DND-41 (cell line): Measurements from ENCODE around the gene EXOSC10.
"Not testable (repeated sequence)": the region's sequence is repeated elsewhere in the genome, so short reads cannot be mapped to it uniquely, and the experiment has no call there.

Experiments used
- ATAC-seq: fragments of 200-7000 bp; cut with Tn5 transposase; 3 replicates; pipeline ENCODE4 v1.9.1; 2021; ENCODE audit warnings: low read depth; ENCODE audit not compliant: insufficient read depth
- DNase-seq: peaks from one replicate; pipeline ENCODE4 v3.0.0-alpha.2; 2020
- H2AFZ ChIP-seq: 2 replicates; pipeline ENCODE4 v1.6.0; 2012; ENCODE audit warnings: low read depth, low read length
- H3K27ac ChIP-seq: 2 replicates; pipeline ENCODE4 v1.5.1; 2012; ENCODE audit warnings: low read length, inconsistent platforms
- H3K27me3 ChIP-seq: fragments of 200-600 bp; sonication (generic); 2 replicates; pipeline ENCODE4 v1.6.0; 2012; ENCODE audit warnings: low read length, mild to moderate bottlenecking, inconsistent platforms; ENCODE audit not compliant: insufficient read depth, poor library complexity
- H3K36me3 ChIP-seq: 2 replicates; pipeline ENCODE4 v1.5.1; 2012; ENCODE audit warnings: low read length, inconsistent platforms; ENCODE audit not compliant: insufficient read depth
- H3K4me1 ChIP-seq: 2 replicates; pipeline ENCODE4 v1.5.1; 2012; ENCODE audit warnings: mild to moderate bottlenecking, low read length; ENCODE audit not compliant: insufficient read depth
- H3K4me2 ChIP-seq: 2 replicates; pipeline ENCODE4 v1.6.0; 2012; ENCODE audit warnings: mild to moderate bottlenecking, moderate library complexity, low read length, inconsistent platforms; ENCODE audit not compliant: insufficient read depth
- H3K4me3 ChIP-seq, 2 experiments: fragments of 200-600 bp in 1 of 2; shearing (Covaris generic) in 1 of 2; 2 replicates each; pipeline ENCODE4 v1.5.1; 2012 to 2016; ENCODE audit warnings: inconsistent platforms in 2 of 2, low read length in 2 of 2, mild to moderate bottlenecking in 2 of 2, low read depth in 1 of 2, moderate library complexity in 1 of 2
- H3K79me2 ChIP-seq: 2 replicates; pipeline ENCODE4 v1.6.0; 2012; ENCODE audit warnings: low read length, inconsistent platforms; ENCODE audit not compliant: insufficient read depth
- H3K9ac ChIP-seq: 2 replicates; pipeline ENCODE4 v1.6.0; 2012; ENCODE audit warnings: low read depth, mild to moderate bottlenecking, inconsistent platforms, low read length, moderate library complexity
- H3K9me3 ChIP-seq: 2 replicates; pipeline ENCODE4 v1.5.1; 2012; ENCODE audit warnings: low read length, moderate library complexity, mild to moderate bottlenecking, inconsistent platforms; ENCODE audit not compliant: insufficient read depth, severe bottlenecking
- H4K20me1 ChIP-seq: 2 replicates; pipeline ENCODE4 v1.6.0; 2012; ENCODE audit warnings: low read length; ENCODE audit not compliant: insufficient read depth
- CTCF ChIP-seq: IDR thresholded peaks from 2 replicates; pipeline ENCODE4 v1.5.1; 2012; ENCODE audit warnings: borderline replicate concordance, low read length, moderate library complexity, mild to moderate bottlenecking; ENCODE audit not compliant: poor library complexity, severe bottlenecking; ENCODE audit errors: extremely low read depth
- EZH2 ChIP-seq: IDR thresholded peaks from 3 replicates; pipeline ENCODE4 v1.6.1; 2012; ENCODE audit warnings: borderline replicate concordance, low read depth, mild to moderate bottlenecking, moderate library complexity, low read length, inconsistent platforms; ENCODE audit not compliant: severe bottlenecking

The EXOSC10 gene

GRCh38 chr1:11039351-11040104 lies 60.1 kb downstream of the EXOSC10 start:
- Histone ChIP-seq H3K4me1 (peaks cover 7% of the 10 kb centered on the region), H3K27ac (no peak overlapping the region), H3K9ac (no peak overlapping the region), H3K79me2 (no peaks in the 10 kb centered on the region), H4K20me1 (no peaks in the 10 kb centered on the region), H3K4me2 (no peak overlapping the region), H3K36me3 (no peaks in the 10 kb centered on the region), H3K4me3 (no peak overlapping the region), H2AFZ (no peak overlapping the region), H3K9me3 (no peaks in the 10 kb centered on the region), H3K27me3 (no peaks in the 10 kb centered on the region)
- DNase-seq (no peak), ATAC-seq (no peak)
- no peak for TF ChIP-seq CTCF
- TF ChIP-seq EZH2, result no peak

DNA sequence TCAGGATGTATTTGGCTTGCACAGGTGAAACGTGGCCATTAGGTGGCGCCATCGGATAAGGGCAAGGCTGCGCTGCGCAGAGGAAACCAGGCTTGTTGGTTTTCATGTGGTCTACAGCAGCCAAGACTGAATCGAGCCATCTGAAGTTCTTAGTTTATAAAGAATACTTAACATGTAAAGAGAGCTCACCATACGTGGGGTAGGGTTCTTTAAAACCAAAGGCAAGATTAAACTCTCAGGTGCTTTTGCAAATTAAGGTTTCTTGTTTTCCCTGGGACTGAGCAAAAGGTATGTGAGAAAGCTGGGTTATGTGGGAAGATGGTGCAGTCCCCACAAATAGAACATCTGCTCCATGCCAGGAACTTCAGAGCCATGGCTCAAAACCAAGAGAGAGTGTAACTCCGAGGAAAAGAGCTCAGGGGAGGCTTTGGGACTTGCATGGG lies 61.9 kb downstream of the EXOSC10 start:
- Histone ChIP-seq H2AFZ (no peak overlapping the region), H4K20me1 (no peaks in the 10 kb centered on the region), H3K9ac (no peak overlapping the region), H3K36me3 (no peaks in the 10 kb centered on the region), H3K4me1 (peaks cover 7% of the 10 kb centered on the region), H3K79me2 (no peaks in the 10 kb centered on the region), H3K4me2 (no peak overlapping the region), H3K9me3 (no peaks in the 10 kb centered on the region), H3K27ac (no peak overlapping the region), H3K27me3 (no peaks in the 10 kb centered on the region), H3K4me3 (no peak overlapping the region)
- DNase-seq (peak; percentile 87), ATAC-seq (peak; percentile 100)
- no peak for TF ChIP-seq EZH2
- TF ChIP-seq CTCF, result peak; percentile 99

DNA sequence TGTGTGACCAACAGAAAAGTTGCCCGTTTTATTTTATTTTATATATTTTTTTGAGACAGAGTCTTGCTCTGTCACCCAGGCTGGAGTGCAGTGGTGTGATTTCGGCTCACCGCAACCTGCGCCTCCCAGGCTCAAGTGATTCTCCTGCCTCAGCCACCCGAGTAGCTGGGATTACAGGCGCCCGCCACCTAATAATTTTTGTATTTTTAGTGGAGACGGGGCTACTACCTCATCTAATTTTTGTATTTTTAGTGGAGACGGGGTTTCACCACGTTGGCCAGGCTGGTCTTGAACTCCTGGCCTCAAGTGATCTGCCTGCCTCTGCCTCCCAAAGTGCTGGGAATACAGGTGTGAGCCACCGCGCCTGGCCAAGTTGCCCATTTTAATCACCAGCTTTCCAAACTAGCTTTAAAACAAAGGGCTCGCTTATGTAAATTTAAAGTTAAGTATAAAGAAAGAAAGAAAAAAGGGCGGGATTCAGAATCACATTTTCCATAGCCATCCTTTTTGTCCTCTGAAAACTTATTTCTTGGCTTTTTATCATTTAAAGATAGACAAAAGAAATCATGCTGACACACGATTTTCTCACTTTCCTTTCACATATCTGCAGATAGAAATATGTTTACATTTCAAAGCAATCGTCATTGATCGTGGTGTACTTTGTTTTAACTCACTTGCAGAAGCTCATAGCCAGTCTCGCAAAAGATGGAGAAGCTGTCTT lies 62.5 kb downstream of the EXOSC10 start:
- H3K27ac ChIP-seq, ATAC-seq, H3K9ac ChIP-seq, H4K20me1 ChIP-seq, H3K36me3 ChIP-seq, H3K79me2 ChIP-seq, H3K9me3 ChIP-seq, H3K4me1 ChIP-seq, DNase-seq, H2AFZ ChIP-seq, H3K27me3 ChIP-seq, H3K4me2 ChIP-seq, H3K4me3 ChIP-seq: not testable (repeated sequence)

DNA sequence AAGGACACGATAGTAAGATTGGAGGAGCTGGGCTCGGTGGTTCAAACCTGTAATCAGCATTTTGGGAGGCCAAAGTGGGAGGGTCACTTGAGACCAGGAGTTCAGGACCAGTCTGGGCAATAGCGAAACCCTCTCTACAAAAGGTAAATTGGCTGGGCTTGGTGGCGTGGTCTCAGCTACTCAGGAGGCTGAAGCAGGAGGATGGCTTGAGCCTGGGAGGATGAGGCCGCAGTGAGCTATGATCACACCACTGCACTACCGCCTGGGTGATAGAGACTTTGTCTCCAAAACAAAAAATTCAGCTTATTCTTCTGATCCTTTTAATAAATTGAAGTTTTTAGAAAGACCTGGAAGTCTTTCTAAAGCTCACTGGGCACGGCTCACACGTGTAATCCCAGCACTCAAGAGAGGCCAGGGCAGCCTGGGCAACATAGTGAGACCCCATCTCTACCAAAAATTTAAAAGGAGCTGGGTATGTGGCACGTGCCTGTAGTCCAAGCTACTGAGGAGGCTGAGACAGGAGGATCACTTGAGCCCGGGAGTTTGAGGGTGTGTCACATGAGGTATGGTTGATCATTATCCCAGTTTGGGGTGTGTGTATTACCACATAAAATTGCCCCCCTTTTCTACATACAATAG lies 67.9 kb downstream of the EXOSC10 start:
- peaks cover 5% of the 10 kb centered on the region; the same call in 1 of the 2 replicates for H4K20me1 ChIP-seq
- H2AFZ ChIP-seq, result no peak overlapping the region
- H3K4me3 ChIP-seq, result no peak overlapping the region
- no peaks in the 10 kb centered on the region for H3K9me3 ChIP-seq
- H3K27me3 ChIP-seq, result no peaks in the 10 kb centered on the region
- H3K79me2 ChIP-seq, result no peaks in the 10 kb centered on the region
- no peak overlapping the region for H3K9ac ChIP-seq
- no peak for TF ChIP-seq CTCF
- no peak for TF ChIP-seq EZH2
- H3K27ac ChIP-seq, result no peak overlapping the region
- no peak overlapping the region for H3K4me2 ChIP-seq
- H3K4me1 ChIP-seq, result no peaks in the 10 kb centered on the region
- peaks cover 14% of the 10 kb centered on the region; the same call in 1 of the 2 replicates for H3K36me3 ChIP-seq
- DNase-seq, result no peak
- 0 out of 3 replicates have a peak, but pooled peaks have one; percentile 22 for ATAC-seq
